Limb (tissue), 2 donors: ENCODE results near the gene HES2.
A peak's percentile ranks its signal among the peaks of the same experiment; 100 is the strongest.
"Not testable (repeated sequence)": the region's sequence is repeated elsewhere in the genome, so short reads cannot be mapped to it uniquely, and the experiment has no call there.

ENCODE experiments used
- DNase-seq, 2 donors: peaks; one replicate each; pipeline ENCODE4 v3.0.0-alpha.2; 2016; ENCODE audit errors: extremely low spot score in 2 of 2

The HES2 gene

DNA sequence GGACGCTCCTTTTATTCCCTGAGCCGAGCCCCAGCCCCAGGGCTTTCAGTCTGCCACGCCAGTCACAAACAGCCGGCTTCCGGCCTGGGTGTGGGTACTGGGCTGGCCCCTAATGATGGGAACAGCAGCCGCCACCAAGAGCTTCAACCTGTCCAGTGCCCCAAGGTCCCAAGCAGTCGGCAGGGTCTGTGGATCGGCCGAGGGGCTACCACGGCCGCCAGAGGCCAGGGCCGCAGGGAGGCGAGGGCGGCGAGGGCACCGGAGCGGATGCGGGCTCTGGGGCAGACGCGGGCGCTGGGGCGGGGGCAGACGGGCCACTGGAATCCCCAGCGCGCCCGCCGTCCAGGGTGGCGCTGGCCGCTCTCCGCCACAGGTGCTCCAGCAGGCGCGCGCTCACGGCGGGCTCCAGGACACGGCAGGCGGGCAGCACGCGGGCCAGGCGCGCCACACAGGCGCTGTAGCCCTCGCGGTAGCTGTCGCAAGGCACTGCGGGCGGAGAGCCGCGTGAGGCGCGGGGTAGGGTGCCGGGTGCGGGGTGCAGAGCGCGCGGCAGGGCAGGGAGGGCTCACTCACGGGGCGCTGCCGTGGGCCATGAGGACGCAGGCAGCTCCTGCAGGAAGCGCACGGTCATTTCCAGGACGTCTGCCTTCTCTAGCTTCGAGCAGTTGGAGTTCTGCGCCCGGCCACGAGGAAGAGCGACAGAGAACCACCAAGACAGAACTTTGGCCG lies 887 bp downstream of the HES2 start:
- DNase-seq: no peak

GRCh38 chr1:6417961-6418667 lies 1.6 kb downstream of the HES2 start:
- no peak for DNase-seq

DNA sequence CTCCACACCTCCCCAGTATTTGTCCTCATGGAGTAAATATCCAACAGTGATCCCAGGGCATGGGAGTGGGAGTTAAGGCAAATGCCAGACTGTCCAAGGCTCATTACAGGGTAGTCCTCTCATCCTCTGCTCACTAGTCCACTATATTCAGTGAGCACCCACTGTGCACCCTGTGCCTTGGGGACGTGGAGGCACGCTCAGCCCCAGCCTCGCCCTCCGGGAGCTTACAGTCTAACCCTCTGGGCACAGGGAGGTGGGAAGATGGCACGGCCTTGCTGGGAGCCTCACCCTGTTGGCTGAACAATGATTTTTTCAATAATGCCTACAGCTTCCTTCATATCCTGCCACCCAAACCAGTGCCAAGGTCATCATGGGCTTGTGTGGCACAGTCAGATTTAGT lies 2.8 kb downstream of the HES2 start:
- DNase-seq: no peak

GRCh38 chr1:6416295-6416656 lies 3.4 kb downstream of the HES2 start:
- no peak for DNase-seq

DNA sequence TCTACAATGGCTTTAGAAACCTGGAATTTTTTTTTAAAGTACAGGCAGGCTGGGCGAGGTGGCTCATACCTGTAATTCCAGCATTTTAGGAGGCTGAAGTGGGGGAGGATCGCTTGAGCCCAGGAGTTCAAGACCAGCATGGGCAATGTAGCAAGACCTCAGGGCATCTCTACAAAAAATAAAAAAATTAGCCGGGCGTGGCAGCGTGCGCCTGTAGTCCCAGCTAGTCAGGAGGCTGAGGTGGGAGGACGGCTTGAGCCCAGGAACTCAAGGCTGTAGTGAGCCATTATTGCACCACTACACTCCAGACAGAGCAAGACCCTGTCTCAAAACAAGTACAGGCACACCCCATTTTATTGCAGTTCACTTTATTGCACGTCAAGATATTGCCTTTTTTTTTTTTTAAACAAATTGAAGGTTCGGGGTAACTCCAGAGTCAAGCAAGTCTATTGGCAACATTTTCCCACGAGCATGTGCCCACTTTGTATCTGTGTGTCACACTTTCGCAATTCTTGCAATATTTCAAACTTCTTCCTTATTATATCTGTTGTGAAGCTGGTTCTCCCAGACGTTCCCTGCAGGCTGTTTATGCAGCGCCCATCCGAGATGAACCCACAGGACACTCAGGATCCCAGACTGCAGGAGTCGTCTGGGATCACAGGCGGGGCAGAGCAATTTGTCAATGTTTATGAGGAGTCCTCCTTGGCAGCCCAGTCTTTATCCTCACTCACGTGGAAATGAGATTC lies 4.7 kb downstream of the HES2 start:
- DNase-seq: no peak

GRCh38 chr1:6414443-6414844 lies 5.3 kb downstream of the HES2 start:
- DNase-seq: no peak

DNA sequence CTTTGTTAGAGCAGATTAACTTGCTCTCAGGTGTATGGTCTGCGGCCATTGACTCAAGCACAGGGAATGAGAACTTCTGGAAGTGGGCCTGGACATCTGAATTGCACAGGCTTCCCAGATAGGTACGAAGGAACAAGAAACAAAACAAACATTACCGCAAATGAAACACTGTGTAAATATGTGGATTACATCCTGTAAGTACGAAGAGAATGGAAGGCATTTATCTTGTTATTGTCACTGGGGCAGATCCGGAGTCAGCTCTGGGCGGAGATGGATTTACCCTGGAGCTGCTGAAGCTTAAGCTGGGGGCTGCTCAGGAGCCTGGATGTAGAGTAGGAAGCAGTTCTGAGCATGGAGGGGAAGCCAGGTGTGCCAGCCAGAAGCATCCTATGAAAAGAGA lies 6.8 kb downstream of the HES2 start:
- DNase-seq: no peak

DNA sequence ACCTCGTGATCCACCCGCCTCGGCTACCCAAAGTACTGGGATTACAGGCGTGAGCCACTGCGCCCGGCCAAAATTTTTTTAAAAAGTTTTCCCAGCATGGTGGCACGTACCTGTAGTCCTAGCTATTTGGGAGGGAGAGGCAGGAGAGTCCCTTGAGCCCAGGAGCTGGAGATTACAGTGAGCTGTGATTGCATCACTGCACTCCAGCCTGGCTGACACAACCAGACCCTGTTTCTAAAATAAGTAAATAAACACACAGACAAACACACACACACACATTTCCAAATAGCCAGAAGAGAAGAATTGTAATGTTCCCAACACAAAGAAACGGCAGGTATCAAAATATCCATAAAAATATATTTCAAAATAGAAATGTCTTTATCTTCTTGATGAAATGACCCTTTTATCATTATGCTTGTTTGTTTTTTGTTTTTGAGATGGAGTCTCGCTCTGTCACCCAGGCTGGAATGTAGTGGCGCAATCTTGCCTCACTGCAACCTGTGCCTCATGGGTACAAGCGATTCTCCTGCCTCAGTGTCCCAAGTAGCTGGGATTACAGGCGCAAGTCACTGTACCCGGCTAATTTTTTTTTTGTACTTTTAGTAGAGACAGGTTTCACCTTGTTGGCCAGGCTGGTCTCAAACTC lies 9.3 kb downstream of the HES2 start:
- no peak for DNase-seq

- no peak for DNase-seq
Measured at GRCh38 chr1:6409733-6410132, 10.0 kb downstream of the HES2 start.

- no peak for DNase-seq
Measured at GRCh38 chr1:6409053-6409452, 10.7 kb downstream of the HES2 start.

DNA sequence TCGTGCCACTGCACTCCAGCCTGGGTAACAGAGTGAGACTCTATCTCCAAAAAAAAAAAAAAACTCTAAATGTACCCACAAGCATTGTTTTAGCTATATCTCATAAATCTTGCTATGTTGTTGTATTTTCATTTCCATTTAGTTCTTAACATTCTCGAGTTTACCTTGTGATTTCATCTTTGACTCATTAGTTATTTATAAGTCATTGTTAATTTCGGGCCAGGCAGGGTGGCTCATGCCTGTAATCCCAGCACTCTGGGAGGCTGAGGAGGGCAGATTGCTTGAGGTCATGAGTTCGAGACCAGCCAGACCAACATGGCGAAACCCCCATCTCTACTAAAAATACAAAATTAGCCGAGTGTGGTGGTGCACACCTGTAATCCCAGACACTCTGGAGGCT lies 11.7 kb downstream of the HES2 start:
- DNase-seq: no peak

DNA sequence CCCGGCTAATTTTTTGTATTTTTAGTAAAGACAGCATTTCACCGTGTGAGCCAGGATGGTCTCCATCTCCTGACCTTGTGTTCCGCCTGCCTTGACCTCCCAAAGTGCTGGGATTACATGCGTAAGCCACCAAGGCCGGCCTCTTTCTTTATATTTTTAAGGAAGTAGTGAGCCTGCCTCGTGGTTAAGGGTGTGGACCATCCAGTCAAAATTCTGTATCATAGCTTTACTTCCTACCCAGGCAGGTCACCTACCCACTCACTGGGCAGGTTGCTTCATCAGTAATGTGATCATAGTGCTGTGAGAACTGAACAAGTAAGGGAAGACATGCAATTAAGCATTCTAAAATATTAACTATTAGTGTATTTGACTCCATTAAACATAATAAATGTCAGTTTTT lies 18.0 kb downstream of the HES2 start:
- DNase-seq: no peak

DNA sequence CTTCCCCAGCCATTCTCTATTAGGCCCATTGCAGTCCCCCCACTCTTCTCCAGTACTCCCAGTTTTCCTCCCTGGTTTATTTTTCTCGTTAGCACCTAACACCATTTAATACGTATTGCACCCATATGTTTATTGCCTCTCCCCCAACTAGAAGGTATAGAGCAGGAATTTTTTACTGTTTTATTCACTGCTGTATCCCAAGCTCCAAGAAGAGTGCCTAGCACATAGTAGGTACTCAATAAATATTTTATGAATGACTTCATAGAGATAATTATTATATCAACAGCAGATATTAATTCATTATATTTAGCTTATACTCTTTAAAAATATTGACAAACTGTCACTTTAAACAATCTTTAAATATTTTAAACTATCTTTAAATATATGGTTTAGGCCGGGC lies 20.4 kb downstream of the HES2 start:
- DNase-seq: no peak

GRCh38 chr1:6397844-6398441 lies 21.8 kb downstream of the HES2 start:
- DNase-seq: no peak

DNA sequence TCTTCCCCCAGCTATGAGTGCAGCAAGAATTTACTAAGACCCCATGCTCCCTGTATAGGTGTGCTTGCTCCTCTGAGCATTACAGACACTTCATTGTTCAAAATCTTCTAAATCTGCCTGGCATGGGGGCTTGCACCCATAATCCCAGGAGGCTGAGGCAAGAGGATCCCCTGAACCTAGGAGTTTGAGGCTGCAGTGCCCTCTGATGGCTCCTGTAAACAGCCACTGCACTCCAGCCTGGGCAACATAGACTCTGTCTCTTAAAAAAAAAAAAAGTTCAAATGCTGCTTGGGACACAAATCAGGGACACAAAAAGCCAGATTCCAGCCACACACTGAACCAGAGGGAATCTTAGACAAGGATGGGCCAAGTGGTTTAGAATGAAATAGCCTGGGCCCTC lies 22.7 kb downstream of the HES2 start:
- DNase-seq: no peak

GRCh38 chr1:6395781-6396244 lies 23.9 kb downstream of the HES2 start:
- DNase-seq: not testable (repeated sequence)

GRCh38 chr1:6395130-6395529 lies 24.6 kb downstream of the HES2 start:
- not testable (repeated sequence) for DNase-seq

DNA sequence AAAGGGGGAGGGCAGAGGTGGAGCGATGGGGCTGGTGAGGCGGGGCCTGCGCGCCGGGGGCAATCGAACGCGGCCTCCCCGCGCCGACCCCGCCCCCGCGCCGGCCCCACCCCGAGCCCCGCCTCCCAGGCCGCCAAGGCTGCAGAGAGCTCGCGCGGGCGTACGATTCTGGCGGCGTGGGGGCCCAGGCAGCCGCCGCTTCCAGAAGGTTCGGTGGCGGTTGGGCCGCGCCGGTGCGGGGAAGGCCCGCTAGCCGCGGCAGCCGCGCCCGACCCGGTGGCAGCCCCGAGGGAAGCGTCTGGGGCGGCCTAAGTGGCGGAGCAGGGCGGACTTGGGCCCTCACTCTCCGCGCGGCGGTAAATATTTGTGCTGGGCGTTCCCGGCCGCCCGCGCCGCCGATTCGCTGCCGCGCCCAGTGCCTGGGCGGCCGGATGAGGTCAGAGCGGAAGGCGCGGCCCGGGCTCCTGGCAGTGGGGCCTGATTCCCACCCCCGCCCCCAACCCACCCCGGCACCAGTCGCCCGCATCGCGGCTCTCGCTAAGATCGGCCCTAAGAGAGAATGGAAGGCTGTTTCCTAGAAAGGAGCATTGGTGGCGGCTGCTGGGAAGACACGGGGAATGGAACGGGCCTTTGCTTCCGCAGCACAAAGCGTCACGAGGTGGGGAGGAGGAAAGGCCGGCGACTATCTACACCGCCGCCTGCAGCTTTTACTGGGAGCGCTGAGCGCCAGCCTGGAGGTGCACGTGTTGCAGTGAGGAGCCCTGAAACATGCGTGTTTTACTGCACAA lies 26.1 kb downstream of the HES2 start, which contains the start of gene ACOT7:
TSS of gene ACOT7 (minus strand) at position 368 of the 788 bp plus-strand sequence. CDS start 368 bp downstream, outside the sequence.
- DNase-seq: peak; percentile 91 to 96

DNA sequence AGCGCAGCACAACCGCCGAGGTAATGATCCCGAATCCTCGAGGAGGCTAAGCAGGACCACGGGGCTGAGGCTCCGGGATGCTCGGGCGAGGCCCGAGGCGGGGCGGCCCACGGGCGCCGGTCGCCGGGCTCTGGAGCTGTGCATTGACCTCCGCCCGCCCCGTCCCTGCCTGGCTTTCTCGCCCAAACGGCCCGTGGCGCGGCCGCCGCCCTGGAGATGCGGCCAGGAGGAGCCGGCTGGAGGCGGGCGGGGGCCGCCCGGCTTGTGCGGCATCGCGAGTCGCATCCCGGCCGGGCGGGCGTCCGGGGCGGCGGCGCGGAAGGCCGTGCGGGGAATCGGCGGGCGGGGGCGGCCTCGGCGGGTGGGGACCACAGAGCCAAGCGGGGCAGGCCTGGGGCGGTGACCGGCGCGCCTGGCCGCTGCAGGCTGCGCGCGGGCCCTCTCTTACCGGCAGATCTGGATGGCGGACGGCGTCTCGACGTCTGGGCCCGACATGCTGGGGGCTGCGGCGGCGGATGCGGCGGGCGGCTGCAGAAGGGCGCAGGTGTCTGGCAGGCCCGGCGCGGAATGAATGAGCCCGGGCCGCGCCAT lies 26.8 kb downstream of the HES2 start:
- DNase-seq: no peak
